ENCODE data around the gene KCNJ2. TPM values are rescaled to one million over a fixed set of nuclear protein-coding genes. Genes with fewer than 3 reads are reported as not detected.
A peak's percentile ranks its signal among the peaks of the same experiment; 100 is the strongest.

The KCNJ2 gene
- total RNA-seq (2021; ENCODE audit: unreplicated experiment) (1.5 TPM), Bru-seq, nascent RNA (percentile 46 among the genes with signal in this experiment), BruChase-seq, experiment 1, labeled RNA remaining after a 2-hour chase (percentile 47 among the genes with signal in this experiment), BruChase-seq, experiment 2, labeled RNA remaining after a 6-hour chase (percentile 26 among the genes with signal in this experiment)
- polyA plus RNA-seq (2012; ENCODE audit: insufficient read length), result 0.99 TPM
- long read RNA-seq, result 0 reads

DNA sequence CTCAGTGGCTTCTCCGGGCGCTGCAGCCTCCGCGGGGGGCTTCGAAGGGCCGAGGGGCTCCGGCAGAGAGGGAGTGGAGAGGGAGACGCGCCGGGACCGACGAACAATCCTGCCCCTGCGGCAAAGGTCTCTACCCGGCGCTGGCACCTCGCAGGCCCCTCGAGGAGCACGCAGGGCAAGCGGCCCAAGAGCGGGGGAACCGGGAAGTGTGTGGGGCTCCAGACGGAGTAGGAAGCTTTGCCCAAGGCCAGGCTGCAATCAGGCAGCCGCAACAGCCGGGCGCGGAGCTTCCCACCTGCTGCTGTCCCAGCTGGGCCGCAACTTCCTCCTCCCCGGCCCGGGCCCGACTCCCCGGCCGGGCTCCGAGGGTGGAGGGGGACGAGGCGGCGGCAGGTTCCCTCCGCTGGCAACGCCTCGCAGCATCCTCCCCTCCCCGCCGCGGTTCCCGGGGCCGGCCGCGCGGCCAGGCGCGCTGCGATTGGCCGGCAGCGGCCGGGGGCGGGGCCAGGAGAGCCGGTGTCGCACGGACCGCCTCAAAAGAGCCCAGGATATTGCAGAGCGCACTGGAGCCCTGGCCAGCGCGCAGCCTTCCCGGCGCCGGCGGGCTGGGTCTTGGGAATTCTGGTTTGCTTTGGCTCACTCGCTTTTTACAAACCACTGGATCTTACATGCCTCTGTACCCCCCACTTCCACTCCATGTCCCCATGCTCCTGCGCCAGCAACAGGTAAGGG lies at the start of gene KCNJ2:
KCNJ2 (plus strand) TSS at position 556 of the 732 bp plus-strand sequence. CDS start 5,508 bp downstream, outside the sequence.
- no peak for DNase-seq (ENCODE audit: low read depth, low spot score)
- peak within 1 kb of the TSS; percentile 64 to 67 for H3K4me3 ChIP-seq (ENCODE audit: low read depth in 2 of 2, low read length in 2 of 2)
- H3K9me3 ChIP-seq (ENCODE audit: control insufficient read depth, insufficient read depth, low read depth, low read length), result no peaks in the 10 kb centered on the region
- BruUV-seq (replicated peaks), result no TSS peak
- TF ChIP-seq, protein P1, sequence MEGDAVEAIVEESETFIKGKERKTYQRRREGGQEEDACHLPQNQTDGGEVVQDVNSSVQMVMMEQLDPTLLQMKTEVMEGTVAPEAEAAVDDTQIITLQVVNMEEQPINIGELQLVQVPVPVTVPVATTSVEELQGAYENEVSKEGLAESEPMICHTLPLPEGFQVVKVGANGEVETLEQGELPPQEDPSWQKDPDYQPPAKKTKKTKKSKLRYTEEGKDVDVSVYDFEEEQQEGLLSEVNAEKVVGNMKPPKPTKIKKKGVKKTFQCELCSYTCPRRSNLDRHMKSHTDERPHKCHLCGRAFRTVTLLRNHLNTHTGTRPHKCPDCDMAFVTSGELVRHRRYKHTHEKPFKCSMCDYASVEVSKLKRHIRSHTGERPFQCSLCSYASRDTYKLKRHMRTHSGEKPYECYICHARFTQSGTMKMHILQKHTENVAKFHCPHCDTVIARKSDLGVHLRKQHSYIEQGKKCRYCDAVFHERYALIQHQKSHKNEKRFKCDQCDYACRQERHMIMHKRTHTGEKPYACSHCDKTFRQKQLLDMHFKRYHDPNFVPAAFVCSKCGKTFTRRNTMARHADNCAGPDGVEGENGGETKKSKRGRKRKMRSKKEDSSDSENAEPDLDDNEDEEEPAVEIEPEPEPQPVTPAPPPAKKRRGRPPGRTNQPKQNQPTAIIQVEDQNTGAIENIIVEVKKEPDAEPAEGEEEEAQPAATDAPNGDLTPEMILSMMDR (IDR thresholded peaks at IDR 0.05), result no peak
- TF ChIP-seq TCF7L2 (IDR thresholded peaks at IDR 0.05; ENCODE audit: low read depth, low read length) (peak; percentile 53; the same call in 1 of the 2 replicates), SIN3A (IDR thresholded peaks at IDR 0.05; ENCODE audit: borderline replicate concordance, insufficient read depth, low read depth, low read length) (peak; percentile 73; the same call in 1 of the 2 replicates), POLR2AphosphoS5 (IDR thresholded peaks at IDR 0.05; ENCODE audit: low read depth, low read length) (peak; percentile 48; the same call in 1 of the 2 replicates)
- TF ChIP-seq, protein P2, sequence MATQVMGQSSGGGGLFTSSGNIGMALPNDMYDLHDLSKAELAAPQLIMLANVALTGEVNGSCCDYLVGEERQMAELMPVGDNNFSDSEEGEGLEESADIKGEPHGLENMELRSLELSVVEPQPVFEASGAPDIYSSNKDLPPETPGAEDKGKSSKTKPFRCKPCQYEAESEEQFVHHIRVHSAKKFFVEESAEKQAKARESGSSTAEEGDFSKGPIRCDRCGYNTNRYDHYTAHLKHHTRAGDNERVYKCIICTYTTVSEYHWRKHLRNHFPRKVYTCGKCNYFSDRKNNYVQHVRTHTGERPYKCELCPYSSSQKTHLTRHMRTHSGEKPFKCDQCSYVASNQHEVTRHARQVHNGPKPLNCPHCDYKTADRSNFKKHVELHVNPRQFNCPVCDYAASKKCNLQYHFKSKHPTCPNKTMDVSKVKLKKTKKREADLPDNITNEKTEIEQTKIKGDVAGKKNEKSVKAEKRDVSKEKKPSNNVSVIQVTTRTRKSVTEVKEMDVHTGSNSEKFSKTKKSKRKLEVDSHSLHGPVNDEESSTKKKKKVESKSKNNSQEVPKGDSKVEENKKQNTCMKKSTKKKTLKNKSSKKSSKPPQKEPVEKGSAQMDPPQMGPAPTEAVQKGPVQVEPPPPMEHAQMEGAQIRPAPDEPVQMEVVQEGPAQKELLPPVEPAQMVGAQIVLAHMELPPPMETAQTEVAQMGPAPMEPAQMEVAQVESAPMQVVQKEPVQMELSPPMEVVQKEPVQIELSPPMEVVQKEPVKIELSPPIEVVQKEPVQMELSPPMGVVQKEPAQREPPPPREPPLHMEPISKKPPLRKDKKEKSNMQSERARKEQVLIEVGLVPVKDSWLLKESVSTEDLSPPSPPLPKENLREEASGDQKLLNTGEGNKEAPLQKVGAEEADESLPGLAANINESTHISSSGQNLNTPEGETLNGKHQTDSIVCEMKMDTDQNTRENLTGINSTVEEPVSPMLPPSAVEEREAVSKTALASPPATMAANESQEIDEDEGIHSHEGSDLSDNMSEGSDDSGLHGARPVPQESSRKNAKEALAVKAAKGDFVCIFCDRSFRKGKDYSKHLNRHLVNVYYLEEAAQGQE (IDR thresholded peaks at IDR 0.05; ENCODE audit: insufficient read depth in 1 of 2, low read depth in 2 of 2, low read length in 1 of 2), result no peak
- H3K4me1 ChIP-seq (ENCODE audit: control insufficient read depth, insufficient read depth, low read length), result peaks cover 12% of the 10 kb centered on the region
- intact Hi-C loops (cut with micrococcal nuclease; ENCODE audit: unreplicated experiment) (loop anchor here (5.0 kb wide), 1 partner anchor 453 kb away; no protein-coding TSS in a partner anchor), in situ Hi-C loops (cut with HindIII; ENCODE audit: low pct_unique_long_range_greater_than_20kb, low sequenced_read_pairs) (no loop called here)
- ATAC-seq, result peak; percentile 97
- peak within 1 kb of the TSS; percentile 72 for H3K27ac ChIP-seq (ENCODE audit: low read length)
- ChIA-PET POLR2A (no interaction called here), CTCF (interaction anchor here (0.6 kb wide), 1 partner anchor 453 kb away, joined by 4 read pairs; no protein-coding TSS in a partner anchor)
- H3K36me3 ChIP-seq (ENCODE audit: control insufficient read depth, insufficient read depth, low read length), result no peaks in the 10 kb centered on the region
- peaks cover 32% of the 10 kb centered on the region for H3K27me3 ChIP-seq (ENCODE audit: control insufficient read depth, insufficient read depth, low read length)

DNA sequence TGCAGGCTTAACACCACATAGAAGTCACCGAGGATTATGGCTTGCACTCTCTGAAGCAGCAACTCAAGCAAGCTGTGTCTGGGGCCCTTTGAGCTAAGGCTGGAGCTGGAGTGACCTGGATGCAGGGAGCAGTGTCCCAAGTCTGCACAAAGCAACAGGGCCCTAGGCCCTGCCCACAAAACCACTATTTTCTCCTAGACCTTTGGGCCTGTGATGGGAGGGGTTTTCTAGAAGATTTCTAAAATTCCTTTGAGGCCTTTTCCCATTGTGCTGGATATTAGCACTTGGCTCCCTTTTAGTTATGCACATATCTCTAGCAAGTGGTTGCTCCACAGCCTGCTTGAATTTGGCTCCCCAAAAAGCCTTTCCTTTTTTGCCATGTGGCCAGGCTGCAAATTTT lies 49.8 kb upstream of the KCNJ2 start:
- DNase-seq (ENCODE audit: low read depth, low spot score) (no peak), ATAC-seq (no peak)
- ChIA-PET POLR2A (no interaction called here), CTCF (no interaction called here)
- H3K4me3 ChIP-seq (ENCODE audit: low read depth in 2 of 2, low read length in 2 of 2), result no peak overlapping the region
- no peaks in the 10 kb centered on the region for H3K9me3 ChIP-seq (ENCODE audit: control insufficient read depth, insufficient read depth, low read depth, low read length)
- H3K36me3 ChIP-seq (ENCODE audit: control insufficient read depth, insufficient read depth, low read length), result no peaks in the 10 kb centered on the region
- BruUV-seq (replicated peaks), result no TSS peak
- in situ Hi-C loops (cut with HindIII; ENCODE audit: low pct_unique_long_range_greater_than_20kb, low sequenced_read_pairs) (no loop called here), intact Hi-C loops (cut with micrococcal nuclease; ENCODE audit: unreplicated experiment) (no loop called here)
- H3K27ac ChIP-seq (ENCODE audit: low read length), result no peak overlapping the region
- H3K4me1 ChIP-seq (ENCODE audit: control insufficient read depth, insufficient read depth, low read length), result no peaks in the 10 kb centered on the region
- TF ChIP-seq POLR2AphosphoS5 (IDR thresholded peaks at IDR 0.05; ENCODE audit: low read depth, low read length) (no peak), SIN3A (IDR thresholded peaks at IDR 0.05; ENCODE audit: borderline replicate concordance, insufficient read depth, low read depth, low read length) (no peak), TCF7L2 (IDR thresholded peaks at IDR 0.05; ENCODE audit: low read depth, low read length) (no peak)
- TF ChIP-seq, protein P2 (IDR thresholded peaks at IDR 0.05; ENCODE audit: insufficient read depth in 1 of 2, low read depth in 2 of 2, low read length in 1 of 2), result no peak
- TF ChIP-seq, protein P1 (IDR thresholded peaks at IDR 0.05), result no peak
- H3K27me3 ChIP-seq (ENCODE audit: control insufficient read depth, insufficient read depth, low read length), result no peaks in the 10 kb centered on the region
